ENCODE results near the gene TK2. TPM values are rescaled to one million over a fixed set of nuclear protein-coding genes. Genes with fewer than 3 reads are reported as not detected.
"Not testable (repeated sequence)": the region's sequence is repeated elsewhere in the genome, so short reads cannot be mapped to it uniquely, and the experiment has no call there.

Gene TK2
- total RNA-seq, 1 donor from 2014 or later: 62.8 TPM

DNA sequence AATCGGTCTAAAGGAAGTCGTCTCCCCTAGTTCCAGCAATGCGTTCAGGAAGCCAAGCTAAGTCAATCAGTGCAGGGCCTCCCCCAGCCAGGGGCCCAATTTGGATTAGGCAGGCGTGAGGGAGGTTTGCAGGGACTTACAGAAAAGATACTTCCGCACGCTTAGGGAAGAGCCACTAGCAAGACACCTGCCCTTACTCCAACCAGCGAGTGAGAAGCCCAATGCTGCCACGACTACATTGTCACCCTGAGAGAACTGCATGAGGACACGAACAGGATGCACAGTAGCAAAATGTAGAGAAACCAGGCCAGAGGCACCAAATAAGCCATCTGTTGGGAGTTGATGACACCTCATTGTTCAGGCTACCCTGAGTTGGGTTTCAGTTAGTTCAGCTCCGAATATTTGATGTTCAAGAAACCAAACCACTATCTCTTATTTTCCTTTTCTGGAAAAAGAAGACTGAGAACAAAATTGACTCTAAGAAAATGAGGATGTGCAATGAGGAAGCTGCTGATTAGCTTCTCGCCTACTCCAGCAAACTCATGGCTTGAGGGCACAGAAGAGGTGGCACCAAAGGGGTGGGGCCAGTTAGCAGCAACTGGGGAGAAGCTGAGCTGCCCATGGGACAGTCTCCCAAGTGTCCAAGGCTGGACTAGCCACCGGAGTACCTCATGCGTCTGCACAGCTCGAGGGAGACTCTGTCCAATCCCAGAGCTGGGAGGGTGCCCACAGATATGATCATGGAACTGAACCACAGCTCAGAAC lies 29.3 kb downstream of the TK2 start:
- no peak for DNase-seq (ENCODE audit: low read depth)

DNA sequence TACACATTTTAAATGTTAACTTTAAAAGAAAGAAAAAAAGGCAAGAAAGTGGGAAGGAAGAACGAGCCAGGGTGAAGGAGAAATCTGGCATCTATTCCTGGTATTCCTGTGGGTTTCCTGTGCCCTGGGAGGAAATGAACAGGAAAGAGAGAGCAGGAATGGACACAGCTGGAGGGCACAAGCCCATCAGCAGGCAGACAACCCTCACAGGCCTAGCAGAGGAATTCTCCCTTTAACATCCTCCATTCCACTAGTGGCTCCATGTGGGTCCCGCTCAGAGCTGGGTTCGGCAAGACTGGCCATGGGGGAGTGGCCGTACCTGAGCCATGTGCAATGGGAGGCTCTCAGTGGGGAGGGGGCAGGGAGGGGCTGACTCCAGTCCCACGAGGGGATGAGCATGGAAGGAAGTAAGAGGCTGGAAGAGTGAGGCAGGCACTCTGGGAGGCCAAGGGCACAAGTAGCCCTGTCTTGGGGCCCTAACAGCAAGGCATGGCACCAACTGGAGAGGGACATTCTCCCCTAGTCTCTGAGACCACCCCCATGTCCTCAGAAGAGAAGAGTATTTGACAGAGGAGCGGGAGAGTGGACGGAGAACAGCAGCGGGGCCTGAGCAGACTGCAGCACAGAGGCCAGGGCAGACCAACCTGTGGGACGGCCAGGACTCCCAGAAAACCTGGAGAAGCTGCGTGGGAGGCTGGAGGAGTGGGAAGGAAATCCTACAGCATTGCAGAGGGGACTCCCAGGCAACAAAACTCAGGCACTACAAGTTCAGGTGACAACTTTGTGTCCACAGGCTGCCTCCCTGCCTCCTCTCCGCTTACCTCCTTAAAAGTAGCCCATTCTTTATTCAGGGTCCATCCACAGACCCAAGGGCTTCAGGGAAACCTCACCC lies 30.2 kb downstream of the TK2 start:
- DNase-seq (ENCODE audit: low read depth): no peak

DNA sequence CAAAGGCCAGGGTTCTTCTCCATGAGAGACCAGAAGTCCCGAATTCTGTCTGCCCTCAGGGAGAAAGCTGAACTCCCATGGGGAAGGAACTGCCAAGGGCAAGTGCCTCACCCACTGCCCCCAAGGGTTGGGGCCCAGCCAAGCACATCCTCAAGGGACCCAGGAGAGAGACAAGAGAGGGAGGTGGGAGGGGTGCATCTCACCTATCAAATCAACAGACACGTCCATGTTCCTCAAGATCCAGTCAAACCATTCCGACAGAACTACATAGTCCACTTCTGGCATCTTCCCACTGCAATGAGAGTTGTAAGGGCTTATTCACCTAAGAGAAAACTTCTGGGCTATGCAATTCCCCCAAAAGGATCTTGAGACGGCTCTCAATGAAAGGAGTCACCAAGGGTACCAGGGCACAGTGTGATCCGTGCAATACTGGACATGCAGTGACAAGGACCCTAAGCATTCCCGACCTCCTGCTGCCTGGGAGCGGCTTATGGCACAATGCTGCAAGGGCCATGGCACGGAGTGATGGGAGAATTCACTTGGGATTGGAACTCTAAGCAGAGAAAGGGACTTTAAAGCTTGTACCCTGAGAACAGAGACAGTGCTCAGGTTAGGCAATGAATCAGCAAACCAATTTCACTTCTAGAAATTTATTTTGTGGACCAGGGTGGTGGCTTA lies 32.2 kb downstream of the TK2 start:
- no peak for DNase-seq (ENCODE audit: low read depth)

DNA sequence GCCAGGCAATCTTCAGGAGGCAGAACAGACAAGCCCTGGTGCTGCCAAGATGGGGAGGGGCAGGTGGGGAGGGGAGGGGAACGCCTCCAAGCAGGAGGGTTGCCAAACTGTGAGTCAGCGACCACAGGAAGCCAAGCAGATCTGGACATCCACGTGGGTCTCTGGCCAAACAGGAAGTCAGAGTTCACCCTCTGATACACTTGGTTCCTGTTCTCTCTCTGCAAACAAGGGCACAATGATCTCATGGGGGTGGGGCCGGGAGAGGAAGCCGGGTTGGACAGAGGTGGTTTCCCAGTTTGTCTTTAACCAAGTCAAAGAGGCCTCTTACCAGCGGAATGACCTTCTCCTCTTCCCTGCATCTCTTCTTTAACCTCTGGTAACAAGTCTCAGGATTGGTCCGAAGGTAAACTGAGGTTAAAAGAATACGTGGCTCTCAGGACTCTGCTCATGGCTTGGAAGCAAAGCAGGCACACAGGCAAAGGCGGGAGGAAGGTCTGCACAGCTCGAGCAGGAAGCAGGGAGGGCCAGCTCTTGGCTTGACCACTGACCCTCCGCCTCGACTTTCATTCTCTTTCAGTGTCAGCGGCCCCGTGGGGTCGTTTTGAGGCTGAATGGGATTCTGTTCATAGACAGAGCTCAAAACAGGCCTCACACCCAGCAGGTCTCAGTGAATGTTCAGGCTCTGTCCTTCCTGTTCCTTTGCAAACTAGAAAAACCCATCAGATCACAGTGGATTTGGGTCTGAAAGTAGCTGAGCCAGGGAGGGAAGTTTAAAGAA lies 32.9 kb downstream of the TK2 start:
- DNase-seq (ENCODE audit: low read depth): peak; percentile 100

DNA sequence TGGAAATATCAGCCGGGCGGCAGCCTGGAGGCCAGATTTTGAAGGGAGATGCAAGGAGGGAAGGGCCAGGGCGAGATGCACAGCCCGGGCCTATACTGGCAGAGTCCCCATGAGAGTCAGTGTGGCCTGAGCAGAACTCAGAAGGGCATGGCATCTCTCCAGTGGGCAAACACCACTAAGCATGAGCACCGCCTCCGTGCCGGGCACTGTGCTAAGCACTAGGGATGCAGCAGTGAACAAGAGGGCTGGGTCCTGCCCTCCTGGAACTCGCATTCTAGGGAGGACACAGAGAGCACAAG lies 33.5 kb downstream of the TK2 start:
- DNase-seq (ENCODE audit: low read depth): no peak

DNA sequence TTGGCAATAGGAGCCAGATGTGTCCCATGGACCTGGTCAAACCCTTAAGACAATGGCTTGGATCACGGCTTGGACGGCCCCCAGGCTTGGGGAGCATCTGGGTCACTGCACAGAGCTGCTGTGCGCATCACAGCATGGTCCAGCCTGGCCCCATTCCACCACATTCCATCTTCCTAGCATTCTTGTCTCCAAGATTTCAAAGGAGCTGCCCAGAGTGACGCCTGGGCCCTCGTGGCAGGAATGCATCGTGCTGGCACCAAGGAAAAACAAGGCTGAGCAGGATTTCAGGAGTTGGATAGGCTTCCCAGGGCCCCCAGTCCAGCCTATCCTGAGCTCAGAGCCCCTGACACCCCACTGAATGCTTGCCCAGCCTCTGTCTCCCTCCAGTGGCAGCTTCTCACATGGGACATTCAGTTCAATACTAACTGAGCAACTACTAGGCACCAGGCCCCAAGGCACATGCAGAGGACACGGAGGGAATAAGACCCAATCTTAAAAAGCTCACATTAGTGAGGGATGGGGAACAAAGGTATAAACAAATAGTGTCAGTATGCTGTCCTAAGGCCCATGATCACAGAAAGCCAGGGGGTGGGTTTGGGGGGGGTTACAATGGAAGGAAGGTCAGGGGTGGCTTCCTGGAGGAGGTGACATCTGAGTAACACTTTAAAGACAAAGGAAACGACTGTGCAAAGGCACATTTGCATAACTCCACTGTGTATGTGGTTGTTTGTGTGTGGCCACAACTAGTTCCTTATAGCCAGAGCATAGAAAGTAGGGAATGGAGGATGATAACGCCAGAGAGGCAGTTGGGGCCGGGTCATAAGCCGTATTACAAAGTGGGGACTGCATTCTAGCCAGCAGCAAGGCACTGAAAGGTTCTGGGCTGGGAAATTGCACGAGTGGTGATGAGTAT lies 34.1 kb downstream of the TK2 start:
- peak; percentile 66 for DNase-seq (ENCODE audit: low read depth)

DNA sequence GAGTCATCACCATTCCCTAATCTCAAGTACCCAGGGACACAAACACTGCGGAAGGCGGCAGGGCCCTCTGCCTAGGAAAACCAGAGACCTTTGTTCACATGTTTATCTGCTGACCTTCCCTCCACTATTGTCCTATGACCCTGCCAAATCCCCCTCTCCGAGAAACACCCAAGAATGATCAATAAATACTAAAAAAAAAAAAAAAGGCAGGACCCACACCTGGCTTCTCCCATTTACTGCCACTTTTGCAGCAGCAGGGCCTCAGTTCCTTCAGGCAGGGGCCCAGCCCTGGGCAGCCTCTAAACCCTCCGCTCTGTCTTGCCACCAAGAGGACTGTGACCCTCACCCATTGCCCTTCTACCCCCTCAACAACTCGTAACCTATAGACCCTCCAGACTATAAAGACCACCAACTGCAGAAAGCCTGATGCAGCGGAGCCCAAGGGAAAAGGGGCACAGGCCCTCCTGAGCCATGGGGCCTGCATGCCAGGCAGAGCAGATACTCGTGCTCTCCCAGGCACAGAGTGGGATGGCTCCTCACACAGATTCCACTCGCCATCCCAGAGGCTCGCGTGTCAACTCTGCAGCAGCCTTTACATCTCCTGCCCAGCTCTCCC lies 34.8 kb downstream of the TK2 start:
- DNase-seq (ENCODE audit: low read depth): not testable (repeated sequence)

DNA sequence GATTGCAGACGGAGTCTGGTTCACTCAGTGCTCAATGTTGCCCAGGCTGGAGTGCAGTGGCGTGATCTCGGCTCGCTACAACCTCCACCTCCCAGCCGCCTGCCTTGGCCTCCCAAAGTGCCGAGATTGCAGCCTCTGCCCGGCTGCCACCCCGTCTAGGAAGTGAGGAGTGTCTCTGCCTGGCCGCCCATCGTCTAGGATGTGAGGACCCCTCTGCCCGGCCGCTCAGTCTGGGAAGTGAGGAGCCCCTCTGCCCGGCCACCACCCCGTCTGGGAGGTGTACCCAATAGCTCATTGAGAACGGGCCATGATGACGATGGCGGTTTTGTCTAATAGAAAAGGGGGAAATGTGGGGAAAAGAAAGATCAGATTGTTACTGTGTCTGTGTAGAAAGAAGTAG lies 35.5 kb downstream of the TK2 start:
- not testable (repeated sequence) for DNase-seq (ENCODE audit: low read depth)

DNA sequence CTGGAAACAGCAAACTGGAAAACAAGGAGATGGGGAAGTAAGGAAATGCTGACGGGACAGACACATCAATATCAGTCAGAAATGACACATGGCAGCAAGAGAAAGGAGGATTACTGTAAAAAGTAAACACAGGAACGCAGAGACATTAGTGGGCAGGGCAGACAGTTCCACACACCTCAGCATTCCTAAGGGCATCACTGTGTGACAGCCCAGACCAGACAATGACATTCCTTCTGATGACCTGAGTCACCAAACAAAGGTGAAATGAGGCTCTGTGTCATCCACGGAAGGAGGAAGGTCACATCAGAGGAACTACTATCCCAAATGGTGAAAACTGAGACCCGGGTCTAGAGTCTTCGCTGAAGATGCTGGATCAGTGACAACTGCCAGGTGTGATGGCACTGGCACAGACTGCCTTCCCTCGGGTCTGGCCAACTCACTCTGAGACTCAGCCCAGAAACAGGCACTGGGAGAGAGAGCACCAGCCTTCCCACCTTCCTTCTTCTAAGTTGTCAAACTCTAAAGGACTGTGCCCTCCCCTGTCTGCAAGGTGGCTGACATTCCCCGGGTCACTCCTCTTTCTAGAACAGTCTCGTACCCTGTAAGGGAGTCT lies 36.7 kb downstream of the TK2 start:
- DNase-seq (ENCODE audit: low read depth): peak; percentile 43

DNA sequence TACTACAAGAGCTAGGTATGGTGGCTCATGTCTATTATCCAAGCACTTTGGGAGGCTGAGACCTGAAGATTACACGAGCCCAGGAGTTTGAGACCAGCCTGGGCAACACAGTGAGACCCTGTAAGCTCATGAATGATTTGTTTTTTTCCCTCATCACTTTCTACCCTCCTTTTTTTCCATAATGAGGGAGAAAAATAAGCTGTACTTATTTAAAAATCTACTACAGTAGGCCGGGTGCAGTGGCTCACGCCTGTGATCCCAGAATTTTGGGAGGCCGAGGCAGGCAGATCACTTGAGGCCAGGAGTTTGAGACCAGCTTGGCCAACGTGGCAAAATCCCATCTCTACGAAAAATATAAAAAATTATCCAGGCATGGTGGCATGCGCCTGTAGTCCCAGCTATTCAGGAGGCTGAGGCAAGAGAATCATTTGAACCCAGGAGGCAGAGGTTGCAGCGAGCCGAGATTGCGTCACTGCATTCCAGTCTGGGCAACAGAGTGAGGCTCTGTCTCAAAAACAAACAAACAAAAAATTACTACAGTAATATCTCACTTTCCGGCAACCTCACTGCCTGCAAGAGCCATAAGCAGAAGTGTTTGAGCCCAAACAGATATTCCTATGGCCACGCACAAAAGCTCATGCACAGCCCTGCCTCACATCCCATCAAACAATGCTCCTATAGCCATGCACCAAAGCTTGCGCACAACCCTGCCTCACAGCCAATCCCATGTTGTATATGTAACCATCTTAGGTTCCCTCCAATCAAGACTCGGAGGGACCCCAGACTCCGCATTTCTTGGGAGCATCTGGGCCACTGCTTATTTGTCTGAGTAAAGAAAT lies 37.4 kb downstream of the TK2 start:
- DNase-seq (ENCODE audit: low read depth): peak; percentile 31

DNA sequence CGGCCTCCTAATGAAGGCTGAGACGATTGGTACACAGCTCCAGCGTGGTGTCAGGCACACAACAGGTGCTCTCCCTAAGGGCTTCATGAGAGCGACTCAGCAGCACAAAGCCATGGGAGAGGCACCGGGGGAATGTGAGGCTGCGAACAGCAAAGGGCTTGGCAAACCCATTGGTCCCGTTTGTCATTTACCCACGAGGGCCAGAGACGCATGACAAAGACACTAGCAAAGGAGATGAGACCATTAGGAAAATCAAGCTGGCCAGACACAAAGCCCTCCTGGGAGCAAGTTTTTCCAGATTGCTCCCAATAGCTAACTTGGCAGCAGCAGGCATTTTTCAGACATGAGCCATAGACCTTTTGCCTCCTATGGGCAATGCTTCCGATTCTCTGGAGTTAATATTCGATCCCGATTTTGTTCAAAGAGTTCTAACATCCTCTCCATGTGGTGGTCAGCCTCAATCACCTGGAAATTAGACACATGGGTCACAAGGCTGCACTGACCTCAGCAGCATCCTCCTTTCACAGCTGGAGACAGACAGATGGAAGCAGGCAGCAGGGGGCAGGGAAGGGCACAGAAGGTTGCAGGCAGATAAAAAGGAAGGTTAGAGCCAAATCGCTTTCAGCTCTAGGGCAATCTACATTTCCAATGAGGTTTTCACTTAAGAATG lies 38.2 kb downstream of the TK2 start:
- DNase-seq (ENCODE audit: low read depth): peak; percentile 95

DNA sequence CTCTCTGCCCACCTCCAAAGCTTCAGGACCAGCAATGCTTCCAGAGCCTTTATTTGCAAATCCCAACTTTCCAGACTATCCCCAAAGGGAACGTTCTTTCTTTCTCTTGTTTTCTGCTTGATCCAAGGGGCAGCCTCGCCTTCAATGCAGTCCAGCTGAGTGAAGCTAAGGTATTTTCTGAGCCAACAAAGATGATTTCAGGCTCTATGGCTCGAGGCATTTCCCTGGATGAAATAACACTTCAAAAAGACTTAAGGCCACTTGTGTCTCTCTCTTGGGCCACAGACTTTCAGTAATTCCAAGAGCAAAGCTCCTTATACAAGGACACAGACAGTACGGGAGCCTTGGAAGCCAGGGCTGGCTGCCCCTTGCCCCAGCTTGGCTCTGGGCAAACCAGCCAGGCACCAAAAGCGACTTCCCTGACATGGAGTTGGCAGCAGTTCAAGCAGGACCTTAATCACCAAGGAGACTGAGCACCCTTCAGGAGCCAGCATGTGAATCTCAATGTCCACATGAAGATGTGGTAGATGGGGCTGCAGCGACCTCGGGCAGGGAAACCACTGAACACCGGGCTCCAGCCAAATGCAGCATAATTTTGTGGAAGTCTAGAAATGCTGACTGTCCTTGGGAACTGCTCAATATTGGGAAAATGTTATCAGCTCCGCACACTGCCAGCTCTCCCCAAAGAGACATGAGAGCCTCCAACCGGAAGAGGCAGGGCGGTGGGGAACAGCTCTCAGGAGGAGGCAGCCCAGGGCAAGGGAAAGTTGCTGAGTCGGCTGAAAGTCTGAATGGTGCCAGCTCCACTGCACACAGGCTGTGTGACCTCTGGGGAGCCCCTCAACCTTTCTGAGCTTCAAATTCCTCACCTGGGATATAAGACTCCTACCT lies 39.0 kb downstream of the TK2 start:
- DNase-seq (ENCODE audit: low read depth): peak; percentile 57

DNA sequence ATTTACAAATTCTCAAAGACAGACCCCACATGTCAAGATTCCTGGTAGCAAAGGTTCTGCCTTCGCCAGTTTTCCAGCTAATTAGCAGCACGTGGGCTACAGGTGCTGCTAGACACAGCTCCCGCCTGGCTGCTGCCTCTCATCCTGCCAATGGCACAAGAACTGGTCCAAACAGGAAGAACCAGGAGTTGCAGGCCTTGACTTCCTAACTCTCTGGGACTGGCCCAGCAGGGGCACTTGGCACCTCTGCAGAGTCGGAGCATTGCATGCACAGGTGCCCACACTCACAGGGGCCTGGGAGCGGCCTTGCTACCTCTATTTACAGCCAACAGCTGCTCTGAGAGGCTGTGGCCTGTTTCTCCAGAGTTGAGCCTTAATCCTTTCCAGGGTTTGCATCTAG lies 39.6 kb downstream of the TK2 start:
- no peak for DNase-seq (ENCODE audit: low read depth)

DNA sequence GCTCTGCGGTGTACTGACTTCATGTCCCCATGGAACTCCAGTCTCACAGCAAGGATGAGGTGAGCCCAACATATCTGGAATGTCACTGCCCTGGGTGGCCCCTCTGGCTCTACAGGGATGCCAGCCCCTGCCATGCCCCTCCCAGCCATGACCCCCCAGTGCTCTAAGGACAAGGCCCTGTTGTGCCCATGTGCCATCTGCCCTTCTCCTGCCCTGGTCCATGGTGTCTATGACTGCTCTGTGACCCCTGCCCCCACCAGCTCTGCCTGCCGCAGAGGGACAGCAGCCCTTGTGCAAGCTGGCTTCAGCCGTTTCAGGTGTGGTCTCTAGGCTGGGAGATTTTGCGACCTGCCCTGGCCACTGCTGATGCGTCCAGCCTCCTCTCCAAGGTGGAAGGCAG lies 40.3 kb downstream of the TK2 start:
- DNase-seq (ENCODE audit: low read depth): no peak

DNA sequence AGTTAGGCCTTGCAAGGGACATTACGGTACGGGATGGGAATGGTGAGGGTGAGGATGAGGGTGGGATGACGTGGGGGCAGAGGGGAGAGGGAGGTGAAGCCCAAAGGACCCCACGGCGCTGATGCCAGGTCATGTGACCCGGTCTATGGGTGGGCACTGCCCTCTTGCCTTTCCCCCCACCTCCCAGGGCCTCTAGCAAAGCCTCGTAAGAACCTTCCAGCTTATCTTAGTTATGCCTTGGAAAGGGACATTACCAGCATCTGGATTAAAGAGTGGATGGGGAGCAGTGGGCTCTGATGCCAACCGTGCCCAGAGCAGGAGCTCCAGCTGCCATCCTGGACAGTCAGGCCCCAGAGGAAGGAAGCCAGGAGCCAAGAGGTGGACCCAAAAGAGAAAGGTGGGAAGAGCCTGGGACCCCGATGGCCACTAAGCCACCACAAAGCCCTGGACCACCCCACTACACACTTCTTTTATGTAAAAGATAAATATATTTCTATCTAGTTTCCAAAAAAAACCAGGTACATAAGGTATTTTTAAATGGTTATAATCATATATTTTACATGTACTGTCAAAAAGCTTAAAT lies 40.9 kb downstream of the TK2 start:
- DNase-seq (ENCODE audit: low read depth): no peak

DNA sequence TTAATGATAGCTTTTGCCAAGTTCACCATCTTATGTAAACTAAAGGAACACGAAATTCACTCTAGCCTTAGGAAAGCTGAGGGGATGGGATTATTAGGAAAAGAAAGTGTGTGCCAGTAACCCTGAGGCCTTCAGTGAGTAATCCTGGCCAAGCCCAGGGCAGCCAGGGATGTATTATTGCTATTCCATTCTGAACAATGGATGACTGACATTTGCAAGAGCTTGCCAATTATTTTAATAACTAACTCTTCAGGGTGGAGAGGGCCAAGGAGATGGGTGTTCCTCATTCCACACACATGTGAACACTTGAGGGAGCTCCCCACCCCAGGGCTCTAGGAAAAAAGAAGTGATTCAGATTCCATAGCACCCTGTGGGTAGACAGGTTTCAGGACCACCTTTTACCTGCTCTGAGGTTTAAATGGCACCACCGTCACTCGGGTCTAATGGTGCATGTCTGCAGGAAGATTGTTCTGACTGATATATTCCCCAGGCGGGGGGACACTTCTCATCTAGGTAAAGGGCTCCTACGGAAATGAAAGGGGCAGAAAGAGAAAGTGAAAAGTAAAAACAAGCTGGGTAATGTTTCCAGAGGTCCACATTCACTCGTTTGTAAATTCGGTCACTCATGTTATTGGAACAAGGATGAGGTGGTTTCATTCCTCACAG lies 41.5 kb downstream of the TK2 start:
- peak; percentile 99 for DNase-seq (ENCODE audit: low read depth)

All from renal cortical epithelial cell (primary cell).